Mesenteric fat pad (tissue), 1 donor: Measurements from ENCODE around the gene SLC39A10. TPM values are rescaled to one million over a fixed set of nuclear protein-coding genes. Genes with fewer than 3 reads are reported as not detected.
"Not testable (repeated sequence)": the region's sequence is repeated elsewhere in the genome, so short reads cannot be mapped to it uniquely, and the experiment has no call there.

Experiments used
- DNase-seq: peaks from one replicate; pipeline ENCODE4 v3.0.0-alpha.2; 2020; ENCODE audit warnings: low spot score
- long read RNA-seq: library from polyadenylated mRNA; unstranded; transcript quantifications from one replicate; pipeline ENCODE4 v2.0.0, GENCODE V29; 2020
- total RNA-seq: library from RNA; stranded (reverse); fragmentation: NEBNext Ultra II Directional; extraction: Animal tissue kit (Norgen Biotek cat#: 25700); gene quantifications from one replicate; pipeline ENCODE4 v1.2.1, GENCODE V29; 2021
- donor health status: DM: yes; HTN: yes; CAD: no.

Gene SLC39A10
- total RNA-seq: 13.2 TPM
- long read RNA-seq, partial matches to known transcripts: 2 of 4 reads
- long read RNA-seq, other reads (novel, unspliced or antisense): 2 of 4 reads

- DNase-seq: peak; percentile 99
Observed at GRCh38 chr2:195656859-195657633, at the start of gene SLC39A10. Gene SLC39A10, plus strand, starts transcription at chr2:195657226. Its CDS starts 22,817 bp downstream, at chr2:195680043.

GRCh38 chr2:195608768-195609454 is 48.1 kb upstream of the SLC39A10 start:
- DNase-seq: no peak

GRCh38 chr2:195610717-195611116 is 46.3 kb upstream of the SLC39A10 start:
- DNase-seq: no peak

GRCh38 chr2:195612611-195613495 is 44.2 kb upstream of the SLC39A10 start:
- no peak for DNase-seq

- no peak for DNase-seq
Observed at GRCh38 chr2:195613922-195614321, 43.1 kb upstream of the SLC39A10 start.

GRCh38 chr2:195619590-195619989 is 37.4 kb upstream of the SLC39A10 start:
- DNase-seq: no peak

GRCh38 chr2:195620501-195620900 is 36.5 kb upstream of the SLC39A10 start:
- no peak for DNase-seq

GRCh38 chr2:195622966-195623365 is 34.1 kb upstream of the SLC39A10 start:
- DNase-seq: no peak

- DNase-seq: no peak
Observed at GRCh38 chr2:195626507-195626906, 30.5 kb upstream of the SLC39A10 start.

- no peak for DNase-seq
Observed at GRCh38 chr2:195628666-195629065, 28.4 kb upstream of the SLC39A10 start.

GRCh38 chr2:195632856-195633572 is 24.0 kb upstream of the SLC39A10 start:
- no peak for DNase-seq

- no peak for DNase-seq
Observed at GRCh38 chr2:195633573-195633870, 23.5 kb upstream of the SLC39A10 start.

GRCh38 chr2:195633974-195634373 is 23.1 kb upstream of the SLC39A10 start:
- DNase-seq: no peak

- DNase-seq: no peak
Observed at GRCh38 chr2:195636890-195637289, 20.1 kb upstream of the SLC39A10 start.

GRCh38 chr2:195638750-195639149 is 18.3 kb upstream of the SLC39A10 start:
- DNase-seq: no peak

- no peak for DNase-seq
Observed at GRCh38 chr2:195639238-195639858, 17.7 kb upstream of the SLC39A10 start.

- no peak for DNase-seq
Observed at GRCh38 chr2:195639959-195640358, 17.1 kb upstream of the SLC39A10 start.

- no peak for DNase-seq
Observed at GRCh38 chr2:195642027-195642678, 14.9 kb upstream of the SLC39A10 start.

GRCh38 chr2:195642679-195643068 is 14.4 kb upstream of the SLC39A10 start:
- DNase-seq: no peak

GRCh38 chr2:195644708-195645107 is 12.3 kb upstream of the SLC39A10 start:
- DNase-seq: not testable (repeated sequence)
